GM06990 (cell line): Measurements from ENCODE around the gene COL27A1.
"Not testable (repeated sequence)": the region's sequence is repeated elsewhere in the genome, so short reads cannot be mapped to it uniquely, and the experiment has no call there.

Experiments
- DNase-seq: peaks from one replicate; pipeline ENCODE4 v3.0.0-alpha.2; 2011; ENCODE audit not compliant: insufficient read length; ENCODE audit errors: extremely low read depth
- H3K27me3 ChIP-seq: replicated peaks from 2 replicates; pipeline ENCODE4 v1.6.0; 2011; ENCODE audit warnings: low read length; ENCODE audit not compliant: control insufficient read depth, insufficient read depth
- H3K36me3 ChIP-seq: 2 replicates; pipeline ENCODE4 v1.5.1; 2011; ENCODE audit warnings: low read length; ENCODE audit not compliant: control insufficient read depth, insufficient read depth
- H3K4me3 ChIP-seq: replicated peaks from 2 replicates; pipeline ENCODE4 v1.5.1; 2011; ENCODE audit warnings: low read depth, mild to moderate bottlenecking, control low read depth, low read length
- CTCF ChIP-seq: IDR thresholded peaks from 2 replicates; pipeline ENCODE4 v1.5.1; 2011; ENCODE audit warnings: low read length, control low read depth, mild to moderate bottlenecking, inconsistent platforms; ENCODE audit not compliant: insufficient read depth, poor library complexity, severe bottlenecking

Gene COL27A1

GRCh38 chr9:114327749-114328148 lies 172.4 kb downstream of the COL27A1 start:
- no peaks in the 10 kb centered on the region for H3K27me3 ChIP-seq
- H3K4me3 ChIP-seq = no peak overlapping the region
- TF ChIP-seq CTCF = no peak
- no peak for DNase-seq
- H3K36me3 ChIP-seq = no peaks in the 10 kb centered on the region

- not testable (repeated sequence) for H3K27me3 ChIP-seq, DNase-seq, H3K36me3 ChIP-seq, H3K4me3 ChIP-seq
Observed at GRCh38 chr9:114328357-114328820, 173.1 kb downstream of the COL27A1 start.

- not testable (repeated sequence) for H3K36me3 ChIP-seq, DNase-seq, H3K27me3 ChIP-seq, H3K4me3 ChIP-seq
Observed at GRCh38 chr9:114328937-114329624, 173.7 kb downstream of the COL27A1 start.

GRCh38 chr9:114329625-114330022 lies 174.3 kb downstream of the COL27A1 start, which contains the start of gene ORM2:
ORM2 (plus strand) TSS chr9:114329869; CDS start chr9:114329905, 36 bp downstream.
- not testable (repeated sequence) for H3K36me3 ChIP-seq, H3K4me3 ChIP-seq, H3K27me3 ChIP-seq, DNase-seq

- TF ChIP-seq CTCF = no peak
- Histone ChIP-seq H3K27me3 (no peaks in the 10 kb centered on the region), H3K36me3 (peaks cover 9% of the 10 kb centered on the region), H3K4me3 (no peak overlapping the region)
- no peak for DNase-seq
Observed at GRCh38 chr9:114330636-114331035, 175.3 kb downstream of the COL27A1 start.

GRCh38 chr9:114331229-114332195 lies 176.2 kb downstream of the COL27A1 start:
- H3K36me3 ChIP-seq = peaks cover 18% of the 10 kb centered on the region
- H3K27me3 ChIP-seq, DNase-seq, H3K4me3 ChIP-seq: not testable (repeated sequence)

GRCh38 chr9:114332474-114333040 lies 177.2 kb downstream of the COL27A1 start:
- peaks cover 24% of the 10 kb centered on the region for H3K36me3 ChIP-seq
- H3K4me3 ChIP-seq, H3K27me3 ChIP-seq, DNase-seq: not testable (repeated sequence)

- not testable (repeated sequence) for H3K27me3 ChIP-seq, H3K4me3 ChIP-seq, DNase-seq
- H3K36me3 ChIP-seq = peaks cover 32% of the 10 kb centered on the region
Observed at GRCh38 chr9:114333718-114334117, 178.4 kb downstream of the COL27A1 start.
